ENCODE data around the gene MYO10.
"Not testable (repeated sequence)": the region's sequence is repeated elsewhere in the genome, so short reads cannot be mapped to it uniquely, and the experiment has no call there.

The MYO10 gene

GRCh38 chr5:16858151-16858550 is 77.9 kb downstream of the MYO10 start:
- DNase-seq, result no peak

- no peak for DNase-seq
Measured at GRCh38 chr5:16857635-16858034, 78.5 kb downstream of the MYO10 start.

GRCh38 chr5:16856531-16856930 is 79.6 kb downstream of the MYO10 start:
- DNase-seq, result no peak

- DNase-seq, result no peak
Measured at GRCh38 chr5:16855898-16856297, 80.2 kb downstream of the MYO10 start.

- no peak for DNase-seq
Measured at GRCh38 chr5:16855485-16855884, 80.6 kb downstream of the MYO10 start.

- no peak for DNase-seq
Measured at GRCh38 chr5:16854351-16854750, 81.7 kb downstream of the MYO10 start.

GRCh38 chr5:16853518-16853917 is 82.6 kb downstream of the MYO10 start:
- DNase-seq, result no peak

- no peak for DNase-seq
Measured at GRCh38 chr5:16852251-16853005, 83.7 kb downstream of the MYO10 start.

- no peak for DNase-seq
Measured at GRCh38 chr5:16849775-16850174, 86.3 kb downstream of the MYO10 start.

- DNase-seq, result no peak
Measured at GRCh38 chr5:16849181-16849580, 86.9 kb downstream of the MYO10 start.

GRCh38 chr5:16844952-16845351 is 91.1 kb downstream of the MYO10 start:
- no peak for DNase-seq

GRCh38 chr5:16842896-16843295 is 93.2 kb downstream of the MYO10 start:
- DNase-seq, result no peak

GRCh38 chr5:16841416-16841815 is 94.7 kb downstream of the MYO10 start:
- no peak for DNase-seq

- no peak for DNase-seq
Measured at GRCh38 chr5:16837305-16837704, 98.8 kb downstream of the MYO10 start.

GRCh38 chr5:16834029-16834428 is 102.1 kb downstream of the MYO10 start:
- DNase-seq, result no peak

GRCh38 chr5:16831326-16831725 is 104.8 kb downstream of the MYO10 start:
- DNase-seq, result not testable (repeated sequence)

GRCh38 chr5:16827755-16828154 is 108.3 kb downstream of the MYO10 start:
- no peak for DNase-seq

GRCh38 chr5:16826379-16827125 is 109.5 kb downstream of the MYO10 start:
- DNase-seq, result no peak

GRCh38 chr5:16819522-16820167 is 116.4 kb downstream of the MYO10 start:
- DNase-seq, result no peak

- no peak for DNase-seq
Measured at GRCh38 chr5:16815432-16815831, 120.7 kb downstream of the MYO10 start.

GRCh38 chr5:16812911-16813310 is 123.2 kb downstream of the MYO10 start:
- no peak for DNase-seq

GRCh38 chr5:16812448-16812847 is 123.6 kb downstream of the MYO10 start:
- no peak for DNase-seq

GRCh38 chr5:16810208-16810854 is 125.8 kb downstream of the MYO10 start:
- no peak for DNase-seq

Measured in cortex of kidney (tissue), 1 donor.